PFSK-1 (cell line): Measurements from ENCODE around the gene CACNB2.

Experiments
- REST ChIP-seq, 2 experiments: IDR thresholded peaks; 2 replicates each; pipeline versions ENCODE4 v1.6.1 to v1.8.0; 2011 to 2012; ENCODE audit warnings: low read depth in 2 of 2, low read length in 2 of 2, control low read depth in 1 of 2, inconsistent platforms in 1 of 2, mild to moderate bottlenecking in 1 of 2, moderate library complexity in 1 of 2; ENCODE audit not compliant: insufficient read depth in 1 of 2
- SIN3A ChIP-seq: IDR thresholded peaks from 2 replicates; pipeline ENCODE4 v1.6.1; 2012; ENCODE audit warnings: mild to moderate bottlenecking, low read length, moderate library complexity, borderline replicate concordance; ENCODE audit not compliant: insufficient read depth
- TAF1 ChIP-seq: IDR thresholded peaks from 2 replicates; pipeline ENCODE4 v1.6.1; 2012; ENCODE audit warnings: low read length, control low read depth, borderline replicate concordance; ENCODE audit not compliant: insufficient read depth

DNA sequence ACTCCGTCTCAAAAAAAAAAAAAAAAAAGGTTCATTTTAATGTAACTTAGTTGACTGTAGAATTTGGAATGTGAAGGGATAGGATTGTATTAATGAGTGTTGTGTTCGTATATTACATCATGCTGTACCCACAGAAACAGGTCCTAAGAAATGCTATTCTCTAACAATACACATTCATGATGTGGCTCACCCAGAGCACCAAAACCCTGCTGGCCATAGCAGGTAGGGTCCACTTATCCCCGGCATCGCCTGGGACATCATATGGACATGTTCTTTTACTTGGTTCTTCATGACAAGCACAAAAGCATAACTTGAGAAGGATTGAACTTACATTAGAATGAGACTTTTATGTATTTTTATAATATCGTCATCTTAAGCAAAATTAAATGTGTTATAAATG is 241.5 kb downstream of the CACNB2 start:
- TF ChIP-seq SIN3A, result no peak
- no peak for TF ChIP-seq REST (IDR thresholded peaks at IDR 0.05; ENCODE audit: insufficient read depth in 1 of 2, low read depth in 2 of 2, low read length in 2 of 2)
- no peak for TF ChIP-seq TAF1
